HepG2 (cell line): ENCODE measurements around the gene REEP3.

ENCODE experiments used
- CTCF ChIP-seq: sonication (generic); formaldehyde crosslinking; IDR thresholded peaks from 2 replicates; pipeline ENCODE4 v1.5.0; 2020; ENCODE audit warnings: mild to moderate bottlenecking, missing genetic modification reagents, moderate library complexity
- HDAC1 ChIP-seq: sonication (generic); formaldehyde crosslinking; IDR thresholded peaks from 2 replicates; pipeline ENCODE4 v1.5.1; 2020; ENCODE audit warnings: mild to moderate bottlenecking, missing genetic modification reagents
- KDM1A ChIP-seq: IDR thresholded peaks from 2 replicates; pipeline ENCODE4 v1.6.1; 2016; ENCODE audit warnings: missing compliant biosample characterization
- KDM2A ChIP-seq: sonication (generic); formaldehyde crosslinking; IDR thresholded peaks from 2 replicates; pipeline ENCODE4 v1.4.0; 2020; ENCODE audit warnings: low read depth, missing genetic modification reagents, borderline replicate concordance
- POLR2A ChIP-seq, 2 experiments: IDR thresholded peaks; 2 replicates each; pipeline ENCODE4 v1.6.1; 2011; ENCODE audit warnings: low read depth in 2 of 2, low read length in 2 of 2, mild to moderate bottlenecking in 1 of 2, moderate library complexity in 1 of 2; ENCODE audit not compliant: insufficient read depth in 1 of 2
- ZBTB7B ChIP-seq: sonication (generic); formaldehyde crosslinking; IDR thresholded peaks from 2 replicates; pipeline ENCODE4 v1.4.0; 2020; ENCODE audit warnings: missing genetic modification reagents
- ZNF256 ChIP-seq: sonication (generic); formaldehyde crosslinking; conservative IDR thresholded peaks from 2 replicates; pipeline ENCODE4 v1.4.0; 2020; ENCODE audit warnings: missing genetic modification reagents
- ZNF367 ChIP-seq: sonication (generic); formaldehyde crosslinking; IDR thresholded peaks from 2 replicates; pipeline ENCODE4 v1.4.0; 2020; ENCODE audit warnings: missing genetic modification reagents, borderline replicate concordance

DNA sequence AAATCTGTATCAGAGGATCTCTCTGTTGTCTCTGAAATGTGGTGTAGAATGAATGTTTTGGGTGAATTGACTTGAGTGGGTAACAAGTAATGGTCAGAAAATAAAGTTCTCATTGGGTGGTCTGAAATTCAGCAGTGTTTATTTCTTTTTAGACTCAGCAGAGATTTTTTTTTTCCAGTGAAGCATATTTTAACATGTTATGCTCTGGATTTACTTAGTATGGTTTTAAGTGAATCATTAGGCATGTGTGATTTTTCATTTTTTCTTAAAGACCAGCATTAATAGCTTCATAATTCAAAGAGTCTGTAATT, 63.5 kb downstream of the REEP3 start:
- TF ChIP-seq CTCF (CRISPR knock-in tag) (no peak), ZNF256 (no peak), KDM1A (CRISPR knock-in tag) (no peak), KDM2A (no peak), ZBTB7B (CRISPR knock-in tag) (no peak), HDAC1 (CRISPR knock-in tag) (no peak), POLR2A (IDR thresholded peaks at IDR 0.05; ENCODE audit: insufficient read depth in 1 of 2, low read depth in 2 of 2, low read length in 2 of 2) (no peak), ZNF367 (CRISPR knock-in tag) (no peak)
